Measurements from ENCODE around the gene NSDHL.

DNA sequence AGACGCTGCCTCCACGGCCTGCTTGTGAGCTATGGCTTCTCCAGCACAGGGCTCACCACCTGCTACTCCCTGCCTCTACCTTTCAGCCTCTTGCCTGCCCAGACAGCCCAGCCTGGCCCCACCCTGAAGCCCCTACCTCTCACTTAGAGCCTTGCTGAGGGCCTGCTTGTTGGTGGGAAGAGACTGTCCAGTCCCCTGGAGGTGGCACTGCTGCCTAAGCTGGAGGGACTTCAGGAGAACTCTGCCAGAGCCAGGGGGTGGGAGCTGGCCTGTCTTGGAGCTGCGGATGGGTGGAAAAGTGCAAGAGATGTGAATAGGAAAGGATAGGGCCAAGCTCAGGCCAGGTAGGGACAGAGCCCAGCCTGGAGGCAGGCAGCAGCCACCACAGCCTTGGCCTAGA, 64.3 kb downstream of the NSDHL start:
- TF ChIP-seq, protein P1, sequence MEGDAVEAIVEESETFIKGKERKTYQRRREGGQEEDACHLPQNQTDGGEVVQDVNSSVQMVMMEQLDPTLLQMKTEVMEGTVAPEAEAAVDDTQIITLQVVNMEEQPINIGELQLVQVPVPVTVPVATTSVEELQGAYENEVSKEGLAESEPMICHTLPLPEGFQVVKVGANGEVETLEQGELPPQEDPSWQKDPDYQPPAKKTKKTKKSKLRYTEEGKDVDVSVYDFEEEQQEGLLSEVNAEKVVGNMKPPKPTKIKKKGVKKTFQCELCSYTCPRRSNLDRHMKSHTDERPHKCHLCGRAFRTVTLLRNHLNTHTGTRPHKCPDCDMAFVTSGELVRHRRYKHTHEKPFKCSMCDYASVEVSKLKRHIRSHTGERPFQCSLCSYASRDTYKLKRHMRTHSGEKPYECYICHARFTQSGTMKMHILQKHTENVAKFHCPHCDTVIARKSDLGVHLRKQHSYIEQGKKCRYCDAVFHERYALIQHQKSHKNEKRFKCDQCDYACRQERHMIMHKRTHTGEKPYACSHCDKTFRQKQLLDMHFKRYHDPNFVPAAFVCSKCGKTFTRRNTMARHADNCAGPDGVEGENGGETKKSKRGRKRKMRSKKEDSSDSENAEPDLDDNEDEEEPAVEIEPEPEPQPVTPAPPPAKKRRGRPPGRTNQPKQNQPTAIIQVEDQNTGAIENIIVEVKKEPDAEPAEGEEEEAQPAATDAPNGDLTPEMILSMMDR (IDR thresholded peaks at IDR 0.05), result no peak
- no peak for TF ChIP-seq EP300 (IDR thresholded peaks at IDR 0.05)

Measured in ovary (tissue), 3 donors.